C4-2B (cell line): ENCODE measurements around the gene SIK2.

Source experiments
- H3K27ac ChIP-seq: fragments of 450-650 bp; 2 replicates; pipeline ENCODE4 v1.5.1; 2017
- ZFX ChIP-seq: fragments of 450-650 bp; IDR thresholded peaks from 2 replicates; pipeline ENCODE4 v1.6.1; 2017
- TF ChIP-seq, protein P1 (sequence below): fragments of 450-650 bp; conservative IDR thresholded peaks from 2 replicates; pipeline ENCODE4 v1.5.1; 2017; ENCODE audit warnings: mild to moderate bottlenecking

The SIK2 gene

DNA sequence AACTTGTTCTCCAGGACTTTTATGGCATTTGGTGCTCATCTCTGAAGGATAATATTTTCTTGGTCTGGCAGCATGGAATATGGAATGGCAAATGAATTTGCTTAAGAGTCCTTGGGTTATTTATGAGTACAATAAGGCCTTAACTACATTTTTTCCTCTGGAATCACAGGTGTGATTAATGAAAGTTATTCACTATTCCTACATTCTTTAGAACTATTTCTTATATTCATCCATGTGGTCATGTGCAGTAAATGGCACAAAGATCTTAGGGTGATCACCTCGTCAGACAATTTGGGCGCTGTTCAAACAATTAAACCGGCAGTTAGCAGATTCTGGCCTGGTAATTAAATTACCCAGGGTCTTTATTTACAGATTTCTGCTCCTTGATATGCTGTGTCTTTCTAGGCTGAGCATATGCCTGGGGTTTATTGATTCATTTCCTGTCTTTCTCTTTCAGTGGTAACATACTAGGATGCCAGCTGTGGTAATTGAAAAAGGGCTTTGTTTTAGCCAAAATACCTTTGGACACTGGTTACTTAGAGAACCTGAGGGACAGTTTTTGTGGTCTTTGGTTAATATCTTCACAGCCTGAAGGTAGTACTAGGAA is 31.6 kb downstream of the SIK2 start:
- no peak overlapping the region for H3K27ac ChIP-seq
- TF ChIP-seq, protein P1, sequence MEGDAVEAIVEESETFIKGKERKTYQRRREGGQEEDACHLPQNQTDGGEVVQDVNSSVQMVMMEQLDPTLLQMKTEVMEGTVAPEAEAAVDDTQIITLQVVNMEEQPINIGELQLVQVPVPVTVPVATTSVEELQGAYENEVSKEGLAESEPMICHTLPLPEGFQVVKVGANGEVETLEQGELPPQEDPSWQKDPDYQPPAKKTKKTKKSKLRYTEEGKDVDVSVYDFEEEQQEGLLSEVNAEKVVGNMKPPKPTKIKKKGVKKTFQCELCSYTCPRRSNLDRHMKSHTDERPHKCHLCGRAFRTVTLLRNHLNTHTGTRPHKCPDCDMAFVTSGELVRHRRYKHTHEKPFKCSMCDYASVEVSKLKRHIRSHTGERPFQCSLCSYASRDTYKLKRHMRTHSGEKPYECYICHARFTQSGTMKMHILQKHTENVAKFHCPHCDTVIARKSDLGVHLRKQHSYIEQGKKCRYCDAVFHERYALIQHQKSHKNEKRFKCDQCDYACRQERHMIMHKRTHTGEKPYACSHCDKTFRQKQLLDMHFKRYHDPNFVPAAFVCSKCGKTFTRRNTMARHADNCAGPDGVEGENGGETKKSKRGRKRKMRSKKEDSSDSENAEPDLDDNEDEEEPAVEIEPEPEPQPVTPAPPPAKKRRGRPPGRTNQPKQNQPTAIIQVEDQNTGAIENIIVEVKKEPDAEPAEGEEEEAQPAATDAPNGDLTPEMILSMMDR = no peak
- TF ChIP-seq ZFX = no peak

DNA sequence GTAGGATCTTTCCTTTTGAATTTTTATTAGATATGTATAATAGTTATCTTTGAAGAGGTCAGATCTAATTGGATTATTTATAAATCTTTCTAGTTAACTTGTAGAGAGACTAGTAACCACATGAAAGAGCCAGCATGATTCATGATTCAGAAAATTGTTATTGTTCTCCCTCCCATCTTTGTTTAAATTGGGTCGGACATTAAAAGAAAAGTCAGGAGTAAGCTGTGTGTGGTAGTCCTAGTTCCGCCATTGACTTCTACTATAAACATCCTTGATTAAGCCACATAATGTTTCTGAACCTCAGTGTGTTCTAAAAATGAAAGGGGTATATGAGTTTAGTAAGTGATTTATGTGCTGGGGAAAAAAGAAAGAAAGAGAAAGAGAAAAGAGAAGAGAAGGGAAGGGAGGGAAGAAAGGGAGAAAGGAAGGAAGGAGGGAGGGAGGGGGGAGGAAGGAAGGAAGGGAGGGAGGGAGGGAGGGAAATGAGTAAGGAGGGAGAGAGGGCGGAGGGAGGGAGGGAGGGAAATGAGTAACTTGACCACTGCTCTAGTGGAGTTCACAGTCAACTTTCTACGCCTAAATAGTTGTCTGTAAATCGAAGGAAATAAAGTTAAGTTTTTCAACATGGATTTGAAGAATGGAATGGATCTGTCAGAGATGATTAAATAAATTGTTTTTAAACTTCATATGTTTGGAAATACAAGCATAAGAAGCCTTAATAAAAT is 32.9 kb downstream of the SIK2 start:
- no peak for TF ChIP-seq ZFX
- TF ChIP-seq, protein P1 = no peak
- no peak overlapping the region for H3K27ac ChIP-seq

DNA sequence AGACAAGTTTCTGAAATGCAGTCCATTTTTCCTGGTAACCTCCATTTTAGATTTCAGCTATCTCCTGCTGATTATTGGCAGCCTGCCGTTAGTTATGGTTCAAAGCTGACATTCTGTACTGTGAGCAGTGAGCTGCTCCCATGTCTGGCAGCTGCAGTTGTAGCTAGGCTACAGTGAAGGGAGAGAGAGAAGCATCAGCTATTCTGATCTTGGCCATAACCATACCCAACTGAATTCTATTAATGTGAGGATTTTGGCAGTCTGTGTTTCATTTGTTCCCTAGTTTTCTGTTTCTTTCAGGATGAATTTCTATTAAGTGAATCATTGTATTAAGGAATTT is 33.4 kb downstream of the SIK2 start:
- TF ChIP-seq ZFX = no peak
- TF ChIP-seq, protein P1 = no peak
- no peak overlapping the region for H3K27ac ChIP-seq

DNA sequence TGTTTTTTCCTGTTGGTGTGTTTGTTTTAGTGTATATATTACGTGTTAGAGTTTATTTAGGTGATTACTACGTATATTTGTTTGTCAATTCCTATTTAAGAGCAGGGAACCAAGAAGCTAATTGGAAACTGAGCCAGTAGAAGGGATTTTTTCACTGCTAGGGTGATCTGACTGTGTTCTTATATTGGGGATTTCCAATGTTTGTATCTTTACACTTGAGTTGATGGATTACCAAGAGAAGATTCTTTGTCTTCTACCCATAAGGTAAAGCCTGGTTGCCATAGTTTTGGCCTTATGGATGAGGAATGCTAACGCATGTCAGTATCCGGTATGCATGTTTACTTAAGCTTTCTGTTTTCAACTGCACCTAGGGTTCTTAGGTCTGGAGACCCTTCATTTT is 35.6 kb downstream of the SIK2 start:
- TF ChIP-seq, protein P1 = no peak
- TF ChIP-seq ZFX = no peak
- no peak overlapping the region for H3K27ac ChIP-seq

DNA sequence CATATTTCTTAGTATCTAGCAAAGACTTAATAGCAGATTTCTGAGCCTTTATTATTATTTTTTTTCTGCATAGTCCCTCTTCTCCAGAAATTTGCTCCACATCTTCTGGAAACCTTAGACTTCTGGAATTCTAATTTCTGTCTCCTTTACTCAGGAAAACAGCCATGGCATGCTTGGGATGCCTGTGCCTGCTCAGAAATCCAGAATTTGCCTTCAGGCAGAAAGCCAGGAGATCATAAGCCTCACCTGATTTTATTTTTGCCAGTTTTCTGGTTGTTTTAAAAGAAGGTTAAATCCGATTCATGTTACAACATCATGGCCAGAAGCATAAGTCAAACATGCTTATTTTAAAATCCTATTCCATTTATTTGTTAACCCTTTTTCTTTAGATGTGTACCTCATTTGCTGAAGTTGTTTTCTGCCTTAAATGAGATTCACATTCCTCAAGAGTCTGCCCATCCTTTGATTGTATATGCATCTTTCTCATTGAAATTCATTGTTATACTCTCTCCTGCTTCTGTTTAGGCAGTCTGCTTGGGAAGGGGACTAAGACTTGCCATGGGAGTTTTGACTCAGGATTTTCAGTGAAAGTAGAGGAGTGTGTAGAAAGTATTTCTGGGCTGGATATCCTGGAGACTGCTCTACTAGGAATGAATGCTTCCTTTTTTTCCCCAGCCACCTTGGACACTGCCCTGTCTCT is 37.1 kb downstream of the SIK2 start:
- no peak overlapping the region for H3K27ac ChIP-seq
- TF ChIP-seq ZFX = no peak
- TF ChIP-seq, protein P1 = no peak

DNA sequence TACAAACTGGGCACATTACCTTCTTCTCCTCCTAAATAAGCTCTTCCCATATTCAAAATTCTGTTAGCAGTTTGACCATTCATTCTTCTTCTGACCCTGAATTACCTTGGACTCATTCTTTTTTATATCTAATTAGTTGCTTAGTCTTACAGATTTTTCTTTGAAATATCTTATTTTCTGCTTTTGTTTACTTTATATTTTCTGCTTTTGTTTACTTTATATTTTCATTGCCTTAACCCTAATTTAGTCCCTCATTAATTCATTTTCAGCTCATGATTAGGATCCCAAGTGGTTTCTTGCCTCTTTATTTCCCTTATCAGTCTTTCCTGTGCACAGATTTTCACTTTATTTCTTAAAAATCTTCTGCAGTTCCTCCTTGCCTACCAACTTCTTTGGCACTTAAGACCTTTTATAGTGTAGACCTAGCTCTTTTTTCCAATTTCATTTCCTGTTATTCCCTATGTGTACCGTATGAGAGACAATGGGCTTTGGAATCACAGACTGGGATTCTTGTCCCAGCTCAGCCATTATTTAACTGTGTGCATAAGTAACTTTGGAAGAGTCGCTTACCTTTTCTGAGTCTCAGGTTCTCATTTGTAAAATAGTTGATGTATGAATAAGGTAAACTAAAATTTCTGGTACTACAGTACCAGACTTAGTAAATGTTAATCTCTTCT is 39.2 kb downstream of the SIK2 start:
- TF ChIP-seq, protein P1 = no peak
- no peak for TF ChIP-seq ZFX

DNA sequence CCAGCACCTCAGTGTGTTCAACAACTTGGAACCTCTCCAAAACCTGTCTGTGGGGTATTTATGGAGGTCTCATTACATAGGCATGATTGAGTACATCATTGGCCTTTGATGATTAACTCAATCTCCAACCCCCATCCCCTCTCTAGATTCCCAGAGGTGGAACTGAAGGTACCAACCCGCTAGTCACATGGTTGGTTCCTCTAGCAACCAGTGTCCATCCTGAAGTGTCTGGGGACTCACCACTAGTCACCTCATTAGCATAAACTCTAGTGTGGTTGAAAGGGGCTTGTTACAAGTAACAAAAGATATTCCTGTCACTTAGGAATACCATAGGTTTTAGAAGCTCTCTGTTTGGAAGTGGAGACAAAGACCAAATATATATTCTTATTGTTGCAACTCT is 40.3 kb downstream of the SIK2 start:
- no peak overlapping the region for H3K27ac ChIP-seq
- TF ChIP-seq, protein P1 = no peak
- no peak for TF ChIP-seq ZFX

More for the DNA sequence above, 39.2 kb downstream of the SIK2 start:
- no peak overlapping the region for H3K27ac ChIP-seq
